MM.1S (cell line): ENCODE data around the gene ZFR2.

ENCODE experiments used
- DNase-seq: peaks from one replicate; pipeline ENCODE4 v3.0.0-alpha.2; 2015
- H2AFZ ChIP-seq: fragments of 300-600 bp; sonication (generic); 2 replicates; pipeline ENCODE4 v1.6.0; 2016; ENCODE audit warnings: antibody characterized with exemption, low read length
- H3F3A ChIP-seq: fragments of 300-600 bp; sonication (generic); 2 replicates; pipeline ENCODE4 v1.6.1; 2016; ENCODE audit warnings: mild to moderate bottlenecking, antibody characterized with exemption, low read length, moderate library complexity, mixed read lengths; ENCODE audit not compliant: insufficient read depth
- H3K27ac ChIP-seq: fragments of 300-600 bp; sonication (generic); 2 replicates; pipeline ENCODE4 v1.5.1; 2016; ENCODE audit warnings: mild to moderate bottlenecking, low read length
- H3K27me3 ChIP-seq: fragments of 300-600 bp; sonication (generic); replicated peaks from 2 replicates; pipeline ENCODE4 v1.6.0; 2016; ENCODE audit warnings: low read length; ENCODE audit not compliant: insufficient read depth
- H3K36me3 ChIP-seq: fragments of 300-600 bp; sonication (generic); replicated peaks from 2 replicates; pipeline ENCODE4 v1.6.1; 2016; ENCODE audit warnings: mild to moderate bottlenecking, low read length, mixed read lengths; ENCODE audit not compliant: insufficient read depth
- H3K4me1 ChIP-seq: fragments of 300-600 bp; sonication (generic); 2 replicates; pipeline ENCODE4 v1.6.1; 2016; ENCODE audit warnings: low read length, mixed read lengths
- H3K4me2 ChIP-seq: fragments of 300-600 bp; sonication (generic); 2 replicates; pipeline ENCODE4 v1.6.0; 2016; ENCODE audit warnings: low read depth, low read length
- H3K4me3 ChIP-seq: fragments of 300-600 bp; sonication (generic); 2 replicates; pipeline ENCODE4 v1.5.1; 2016; ENCODE audit warnings: low read length, mixed read lengths
- H3K79me2 ChIP-seq: fragments of 300-600 bp; sonication (generic); 2 replicates; pipeline ENCODE4 v1.6.1; 2016; ENCODE audit warnings: mixed run types, low read length, mixed read lengths
- H3K9ac ChIP-seq: fragments of 300-600 bp; sonication (generic); 2 replicates; pipeline ENCODE4 v1.6.1; 2016; ENCODE audit warnings: low read length, mixed read lengths
- H3K9me2 ChIP-seq: fragments of 300-600 bp; sonication (generic); replicated peaks from 2 replicates; pipeline ENCODE4 v1.6.1; 2016; ENCODE audit warnings: mild to moderate bottlenecking, low read length, mixed read lengths; ENCODE audit not compliant: insufficient read depth
- H3K9me3 ChIP-seq: fragments of 300-600 bp; sonication (generic); replicated peaks from 2 replicates; pipeline ENCODE4 v1.6.1; 2016; ENCODE audit warnings: mild to moderate bottlenecking, low read length, mixed read lengths; ENCODE audit not compliant: insufficient read depth
- H4K20me1 ChIP-seq: fragments of 300-600 bp; sonication (generic); 2 replicates; pipeline ENCODE4 v1.6.1; 2016; ENCODE audit warnings: mild to moderate bottlenecking, low read length, moderate library complexity, mixed read lengths; ENCODE audit not compliant: insufficient read depth
- EZH2 ChIP-seq: fragments of 300-600 bp; sonication (generic); optimal IDR thresholded peaks from 2 replicates; pipeline ENCODE3; 2017; ENCODE audit warnings: low read depth, mild to moderate bottlenecking, antibody characterized with exemption, low read length, mixed read lengths
- EZH2phosphoT487 ChIP-seq: fragments of 300-600 bp; sonication (generic); IDR thresholded peaks from 2 replicates; pipeline ENCODE4 v1.6.1; 2018; ENCODE audit warnings: antibody characterized with exemption, low read length
- TF ChIP-seq, protein P1 (sequence below): fragments of 300-600 bp; sonication (generic); IDR thresholded peaks from 2 replicates; pipeline ENCODE4 v1.5.1; 2016; ENCODE audit warnings: antibody characterized with exemption, low read length, mixed read lengths

The ZFR2 gene

DNA sequence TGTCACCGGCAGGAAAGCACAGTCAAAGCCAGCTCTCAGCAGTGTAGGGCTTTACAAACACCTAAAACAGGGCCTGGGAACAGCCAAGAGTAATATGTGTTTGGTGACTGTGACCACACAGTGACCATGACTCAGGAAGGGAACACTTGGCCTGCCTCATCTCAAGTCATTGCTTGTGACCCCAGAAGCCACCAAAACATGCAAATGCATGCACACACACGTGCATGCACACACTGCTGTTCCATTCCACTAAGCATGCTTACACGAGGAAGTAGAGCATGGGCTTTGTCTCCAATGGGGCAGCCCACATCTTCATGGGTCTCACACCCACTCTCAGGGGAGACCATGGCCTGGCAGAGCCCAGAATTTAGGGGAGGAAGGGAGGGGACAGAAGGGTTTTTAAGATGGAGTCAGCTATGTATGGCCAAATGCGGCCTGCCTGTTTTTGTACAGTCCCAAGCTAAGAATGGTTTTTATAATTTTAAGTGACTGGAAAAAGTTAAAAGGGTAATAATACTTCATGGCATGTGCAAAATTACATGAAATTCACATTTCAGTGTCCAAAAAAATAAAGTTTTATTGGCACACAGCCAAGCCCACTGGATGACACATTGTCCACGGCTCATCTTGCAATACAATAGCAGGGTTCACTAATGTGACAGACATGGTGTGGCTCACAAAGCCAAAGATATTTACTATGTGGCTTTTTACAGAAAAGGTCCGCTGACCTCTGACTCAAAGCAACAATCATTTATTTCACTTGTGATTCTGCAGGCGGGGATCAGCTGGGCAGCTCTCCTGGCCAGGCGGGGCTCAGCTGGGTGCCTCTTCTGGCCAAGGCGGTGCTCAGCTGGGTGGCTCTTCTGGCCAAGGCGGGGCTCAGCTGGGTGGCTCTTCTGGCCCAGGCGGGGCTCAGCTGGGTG is 17.3 kb downstream of the ZFR2 start:
- Histone ChIP-seq H3F3A (no peaks in the 10 kb centered on the region), H3K9ac (no peak overlapping the region), H3K36me3 (no peaks in the 10 kb centered on the region), H3K4me3 (no peak overlapping the region), H3K27me3 (peaks cover 96% of the 10 kb centered on the region), H2AFZ (no peak overlapping the region), H3K27ac (no peak overlapping the region), H3K4me1 (no peaks in the 10 kb centered on the region), H3K9me2 (no peaks in the 10 kb centered on the region), H3K79me2 (no peaks in the 10 kb centered on the region), H3K4me2 (no peak overlapping the region), H3K9me3 (no peaks in the 10 kb centered on the region), H4K20me1 (no peaks in the 10 kb centered on the region)
- TF ChIP-seq EZH2, result no peak
- TF ChIP-seq EZH2phosphoT487, result no peak
- TF ChIP-seq, protein P1, sequence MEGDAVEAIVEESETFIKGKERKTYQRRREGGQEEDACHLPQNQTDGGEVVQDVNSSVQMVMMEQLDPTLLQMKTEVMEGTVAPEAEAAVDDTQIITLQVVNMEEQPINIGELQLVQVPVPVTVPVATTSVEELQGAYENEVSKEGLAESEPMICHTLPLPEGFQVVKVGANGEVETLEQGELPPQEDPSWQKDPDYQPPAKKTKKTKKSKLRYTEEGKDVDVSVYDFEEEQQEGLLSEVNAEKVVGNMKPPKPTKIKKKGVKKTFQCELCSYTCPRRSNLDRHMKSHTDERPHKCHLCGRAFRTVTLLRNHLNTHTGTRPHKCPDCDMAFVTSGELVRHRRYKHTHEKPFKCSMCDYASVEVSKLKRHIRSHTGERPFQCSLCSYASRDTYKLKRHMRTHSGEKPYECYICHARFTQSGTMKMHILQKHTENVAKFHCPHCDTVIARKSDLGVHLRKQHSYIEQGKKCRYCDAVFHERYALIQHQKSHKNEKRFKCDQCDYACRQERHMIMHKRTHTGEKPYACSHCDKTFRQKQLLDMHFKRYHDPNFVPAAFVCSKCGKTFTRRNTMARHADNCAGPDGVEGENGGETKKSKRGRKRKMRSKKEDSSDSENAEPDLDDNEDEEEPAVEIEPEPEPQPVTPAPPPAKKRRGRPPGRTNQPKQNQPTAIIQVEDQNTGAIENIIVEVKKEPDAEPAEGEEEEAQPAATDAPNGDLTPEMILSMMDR, result no peak
- DNase-seq, result no peak

- DNase-seq, result no peak
- H3K4me1 ChIP-seq, result no peaks in the 10 kb centered on the region
- no peaks in the 10 kb centered on the region for H3K9me3 ChIP-seq
- H3K9ac ChIP-seq, result no peak overlapping the region
- H3K27me3 ChIP-seq, result peaks cover 96% of the 10 kb centered on the region
- H4K20me1 ChIP-seq, result no peaks in the 10 kb centered on the region
- no peaks in the 10 kb centered on the region for H3F3A ChIP-seq
- H3K36me3 ChIP-seq, result no peaks in the 10 kb centered on the region
- no peak overlapping the region for H3K4me3 ChIP-seq
- no peaks in the 10 kb centered on the region for H3K79me2 ChIP-seq
- no peak overlapping the region for H3K27ac ChIP-seq
- H3K9me2 ChIP-seq, result no peaks in the 10 kb centered on the region
- H3K4me2 ChIP-seq, result no peak overlapping the region
- H2AFZ ChIP-seq, result no peak overlapping the region
- no peak for TF ChIP-seq EZH2
- TF ChIP-seq EZH2phosphoT487, result no peak
- TF ChIP-seq, protein P1, result no peak
Measured at GRCh38 chr19:3850320-3850972, 18.4 kb downstream of the ZFR2 start.

DNA sequence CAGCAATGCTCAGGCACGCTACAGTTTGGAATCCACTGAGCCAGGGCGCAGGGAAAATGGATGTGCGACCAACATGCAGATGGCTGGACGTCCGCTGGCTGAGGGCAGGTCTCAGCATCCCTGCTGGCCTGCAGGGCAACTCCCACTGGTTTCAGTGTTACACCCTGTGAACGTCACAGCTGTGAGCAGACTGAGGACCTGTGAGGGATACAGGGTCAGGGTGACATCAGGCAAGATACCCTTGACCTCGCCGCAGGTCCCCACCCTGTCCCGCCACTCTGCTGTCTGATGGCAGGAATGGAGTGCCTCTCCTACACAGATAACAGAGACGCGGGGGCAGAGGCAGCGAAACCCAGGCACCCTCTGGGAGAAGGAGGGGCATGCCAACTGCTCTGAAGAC is 19.1 kb downstream of the ZFR2 start:
- H3K27ac ChIP-seq, result no peak overlapping the region
- H3K9ac ChIP-seq, result no peak overlapping the region
- H4K20me1 ChIP-seq, result no peaks in the 10 kb centered on the region
- DNase-seq, result no peak
- no peaks in the 10 kb centered on the region for H3K4me1 ChIP-seq
- H3K4me2 ChIP-seq, result no peak overlapping the region
- H2AFZ ChIP-seq, result no peak overlapping the region
- peaks cover 96% of the 10 kb centered on the region for H3K27me3 ChIP-seq
- no peaks in the 10 kb centered on the region for H3F3A ChIP-seq
- H3K9me3 ChIP-seq, result no peaks in the 10 kb centered on the region
- TF ChIP-seq, protein P1, result no peak
- TF ChIP-seq EZH2 (no peak), EZH2phosphoT487 (no peak)
- no peaks in the 10 kb centered on the region for H3K36me3 ChIP-seq
- H3K4me3 ChIP-seq, result no peak overlapping the region
- no peaks in the 10 kb centered on the region for H3K9me2 ChIP-seq
- H3K79me2 ChIP-seq, result no peaks in the 10 kb centered on the region
